A673 (cell line): ENCODE measurements around the gene MICAL3.

Experiments used
- CTCF ChIP-seq: fragments of 300-800, 200-600 bp; sonication (generic); conservative IDR thresholded peaks from 2 replicates; pipeline ENCODE4 v1.5.1; 2017; ENCODE audit warnings: low read depth, mild to moderate bottlenecking, antibody characterized with exemption, low read length, moderate library complexity, mixed read lengths
- EZH2 ChIP-seq: fragments of 200-600 bp; sonication (generic); IDR thresholded peaks from 2 replicates; pipeline ENCODE4 v1.6.1; 2017; ENCODE audit warnings: borderline replicate concordance, low read depth, mild to moderate bottlenecking, mixed read lengths, antibody characterized with exemption, low read length; ENCODE audit not compliant: poor library complexity, severe bottlenecking

- TF ChIP-seq CTCF (no peak), EZH2 (no peak)
Observed at GRCh38 chr22:17919276-17920144, 104.9 kb downstream of the MICAL3 start.
